Measurements from ENCODE around the gene C1QTNF7.

Gene C1QTNF7

DNA sequence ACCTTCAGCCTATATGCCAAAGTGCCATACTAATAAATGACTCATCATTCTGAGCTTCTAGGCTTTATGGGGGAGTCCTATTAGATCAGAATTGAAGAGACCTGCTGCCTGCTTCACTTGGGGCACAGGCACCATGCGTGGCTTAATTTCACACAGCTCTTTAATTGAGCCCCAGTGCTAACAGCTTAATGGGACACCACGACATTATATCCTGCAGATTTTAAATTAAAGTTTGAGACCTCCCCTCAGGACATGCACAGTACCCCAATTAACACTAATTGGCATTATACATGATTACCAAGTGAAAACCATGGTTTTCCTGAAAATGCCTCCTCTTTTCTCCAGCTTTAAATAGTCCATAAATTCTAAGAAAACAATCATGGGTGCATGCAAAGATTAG lies 6.8 kb downstream of the C1QTNF7 start:
- TF ChIP-seq SIN3A (IDR thresholded peaks at IDR 0.05; ENCODE audit: borderline replicate concordance, insufficient read depth, low read length) (no peak), FOXP2 (optimal IDR thresholded peaks at IDR 0.05; ENCODE audit: borderline replicate concordance, extremely low read depth, extremely low read length, insufficient read depth) (no peak)
- TF ChIP-seq, protein P1, sequence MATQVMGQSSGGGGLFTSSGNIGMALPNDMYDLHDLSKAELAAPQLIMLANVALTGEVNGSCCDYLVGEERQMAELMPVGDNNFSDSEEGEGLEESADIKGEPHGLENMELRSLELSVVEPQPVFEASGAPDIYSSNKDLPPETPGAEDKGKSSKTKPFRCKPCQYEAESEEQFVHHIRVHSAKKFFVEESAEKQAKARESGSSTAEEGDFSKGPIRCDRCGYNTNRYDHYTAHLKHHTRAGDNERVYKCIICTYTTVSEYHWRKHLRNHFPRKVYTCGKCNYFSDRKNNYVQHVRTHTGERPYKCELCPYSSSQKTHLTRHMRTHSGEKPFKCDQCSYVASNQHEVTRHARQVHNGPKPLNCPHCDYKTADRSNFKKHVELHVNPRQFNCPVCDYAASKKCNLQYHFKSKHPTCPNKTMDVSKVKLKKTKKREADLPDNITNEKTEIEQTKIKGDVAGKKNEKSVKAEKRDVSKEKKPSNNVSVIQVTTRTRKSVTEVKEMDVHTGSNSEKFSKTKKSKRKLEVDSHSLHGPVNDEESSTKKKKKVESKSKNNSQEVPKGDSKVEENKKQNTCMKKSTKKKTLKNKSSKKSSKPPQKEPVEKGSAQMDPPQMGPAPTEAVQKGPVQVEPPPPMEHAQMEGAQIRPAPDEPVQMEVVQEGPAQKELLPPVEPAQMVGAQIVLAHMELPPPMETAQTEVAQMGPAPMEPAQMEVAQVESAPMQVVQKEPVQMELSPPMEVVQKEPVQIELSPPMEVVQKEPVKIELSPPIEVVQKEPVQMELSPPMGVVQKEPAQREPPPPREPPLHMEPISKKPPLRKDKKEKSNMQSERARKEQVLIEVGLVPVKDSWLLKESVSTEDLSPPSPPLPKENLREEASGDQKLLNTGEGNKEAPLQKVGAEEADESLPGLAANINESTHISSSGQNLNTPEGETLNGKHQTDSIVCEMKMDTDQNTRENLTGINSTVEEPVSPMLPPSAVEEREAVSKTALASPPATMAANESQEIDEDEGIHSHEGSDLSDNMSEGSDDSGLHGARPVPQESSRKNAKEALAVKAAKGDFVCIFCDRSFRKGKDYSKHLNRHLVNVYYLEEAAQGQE (IDR thresholded peaks at IDR 0.05; ENCODE audit: insufficient read depth in 1 of 2, low read depth in 2 of 2, low read length in 2 of 2): no peak

DNA sequence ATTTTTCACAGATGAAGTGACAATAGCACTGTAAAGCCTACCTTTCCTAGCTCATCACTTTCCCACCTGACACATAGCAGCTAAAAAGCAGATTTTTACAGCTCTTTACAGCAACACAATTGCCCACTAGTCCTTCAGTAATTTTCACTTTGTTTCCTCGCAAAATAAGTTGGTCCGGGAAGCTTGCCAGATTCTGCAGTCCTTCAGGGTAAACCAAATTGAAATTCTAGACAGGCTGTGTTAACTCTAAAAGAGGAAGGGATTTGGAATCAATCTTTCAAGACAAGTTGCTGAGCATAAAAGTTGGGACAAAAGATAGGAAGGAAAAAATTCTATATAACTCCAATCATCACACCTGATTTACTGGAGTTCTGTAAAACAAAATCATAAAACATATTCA lies 8.7 kb downstream of the C1QTNF7 start:
- TF ChIP-seq TAF1 (IDR thresholded peaks at IDR 0.05; ENCODE audit: borderline replicate concordance, insufficient read depth, low read length) (no peak), POLR2AphosphoS5 (IDR thresholded peaks at IDR 0.05; ENCODE audit: low read depth, low read length) (no peak), FOXP2 (optimal IDR thresholded peaks at IDR 0.05; ENCODE audit: borderline replicate concordance, extremely low read depth, extremely low read length, insufficient read depth) (no peak), SIN3A (IDR thresholded peaks at IDR 0.05; ENCODE audit: borderline replicate concordance, insufficient read depth, low read length) (no peak)
- TF ChIP-seq, protein P1 (IDR thresholded peaks at IDR 0.05; ENCODE audit: insufficient read depth in 1 of 2, low read depth in 2 of 2, low read length in 2 of 2): no peak

DNA sequence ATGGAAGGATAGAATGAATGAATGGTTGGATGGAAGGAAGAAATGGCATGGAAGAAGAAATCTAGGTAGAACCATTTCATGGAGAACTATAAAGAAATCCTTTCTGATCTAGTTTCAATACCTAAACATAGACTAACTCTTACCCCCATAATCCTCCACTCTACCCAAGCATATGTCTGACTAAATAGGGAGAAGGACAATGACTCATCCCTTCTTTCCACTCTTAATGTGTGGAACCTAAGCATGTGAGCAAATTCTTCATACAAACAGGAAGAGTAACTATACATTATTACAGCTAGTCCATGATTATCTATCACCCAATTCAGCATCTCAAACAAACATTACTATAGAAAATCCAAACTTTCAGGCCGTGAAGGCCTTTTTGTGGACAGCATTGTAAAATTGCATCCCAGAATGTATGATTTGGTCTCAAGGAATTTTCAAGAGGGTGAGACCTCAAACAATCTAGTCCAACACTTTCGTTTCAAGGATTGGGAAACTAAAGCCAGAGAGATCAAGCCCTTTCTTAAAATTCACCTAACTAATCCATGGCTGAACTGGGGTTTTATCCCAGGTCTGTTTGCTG lies 11.2 kb downstream of the C1QTNF7 start:
- TF ChIP-seq POLR2AphosphoS5 (IDR thresholded peaks at IDR 0.05; ENCODE audit: low read depth, low read length) (no peak), TAF1 (IDR thresholded peaks at IDR 0.05; ENCODE audit: borderline replicate concordance, insufficient read depth, low read length) (no peak), FOXP2 (optimal IDR thresholded peaks at IDR 0.05; ENCODE audit: borderline replicate concordance, extremely low read depth, extremely low read length, insufficient read depth) (no peak), SIN3A (IDR thresholded peaks at IDR 0.05; ENCODE audit: borderline replicate concordance, insufficient read depth, low read length) (no peak)
- TF ChIP-seq, protein P1 (IDR thresholded peaks at IDR 0.05; ENCODE audit: insufficient read depth in 1 of 2, low read depth in 2 of 2, low read length in 2 of 2): no peak

DNA sequence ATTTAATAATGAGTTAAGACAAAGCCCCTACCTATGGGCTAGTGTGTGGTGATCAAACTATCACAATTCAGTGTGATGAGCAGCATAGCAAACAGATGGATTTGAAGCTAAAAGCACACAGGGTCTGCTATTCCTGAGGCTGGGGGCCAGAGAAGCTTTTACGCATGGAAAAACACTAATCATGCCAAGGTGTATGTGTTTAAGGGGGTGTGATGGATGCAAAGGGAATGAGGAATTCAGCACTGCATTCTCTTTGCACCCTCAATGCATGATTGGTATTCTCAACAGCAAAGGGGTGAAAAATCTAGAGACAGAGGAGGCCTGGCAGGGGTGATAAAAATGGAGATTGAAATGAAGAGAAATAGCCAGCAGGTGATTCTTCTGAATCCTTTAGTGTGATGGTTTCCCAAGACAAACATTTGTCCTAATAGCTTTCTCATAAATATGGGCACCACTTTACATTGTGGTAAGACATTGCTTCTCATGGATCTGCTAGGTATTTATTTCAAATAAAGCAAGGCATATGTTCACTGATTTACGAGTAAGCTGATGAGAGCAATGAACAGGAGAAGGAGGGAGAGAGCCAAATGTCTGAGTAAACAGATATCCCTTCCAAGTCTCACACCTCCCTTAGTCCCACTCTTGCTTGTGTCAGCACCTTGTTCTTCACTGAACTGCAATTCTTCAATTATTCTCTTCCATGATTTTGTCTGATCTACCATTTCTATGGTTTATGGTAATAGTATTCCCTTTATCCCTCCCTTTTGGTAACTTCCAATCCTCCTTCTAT lies 15.7 kb downstream of the C1QTNF7 start:
- TF ChIP-seq SIN3A (IDR thresholded peaks at IDR 0.05; ENCODE audit: borderline replicate concordance, insufficient read depth, low read length) (no peak), POLR2AphosphoS5 (IDR thresholded peaks at IDR 0.05; ENCODE audit: low read depth, low read length) (no peak), FOXP2 (optimal IDR thresholded peaks at IDR 0.05; ENCODE audit: borderline replicate concordance, extremely low read depth, extremely low read length, insufficient read depth) (no peak), TAF1 (IDR thresholded peaks at IDR 0.05; ENCODE audit: borderline replicate concordance, insufficient read depth, low read length) (no peak)
- TF ChIP-seq, protein P1 (IDR thresholded peaks at IDR 0.05; ENCODE audit: insufficient read depth in 1 of 2, low read depth in 2 of 2, low read length in 2 of 2): no peak
